Hepatocyte (in vitro differentiated cells): ENCODE results near the gene PCNT. TPM values are rescaled to one million over a fixed set of nuclear protein-coding genes. Genes with fewer than 3 reads are reported as not detected.

Source experiments
- DNase-seq: peaks from one replicate; pipeline ENCODE4 v3.0.0-alpha.2; 2016; ENCODE audit warnings: low spot score
- H2AFZ ChIP-seq: fragments of 200-600 bp; sonication (generic); 2 replicates; pipeline ENCODE4 v1.6.0; 2016; ENCODE audit warnings: antibody characterized with exemption, mild to moderate bottlenecking
- H3K27ac ChIP-seq: fragments of 200-600 bp; sonication (generic); 2 replicates; pipeline ENCODE4 v1.5.1; 2016; ENCODE audit warnings: mild to moderate bottlenecking
- H3K27me3 ChIP-seq: fragments of 200-600 bp; sonication (generic); 2 replicates; pipeline ENCODE4 v1.6.1; 2016
- H3K36me3 ChIP-seq: fragments of 200-600 bp; sonication (generic); replicated peaks from 2 replicates; pipeline ENCODE4 v1.5.1; 2016; ENCODE audit warnings: low read depth; ENCODE audit not compliant: insufficient read depth
- H3K4me1 ChIP-seq: fragments of 200-600 bp; sonication (generic); 2 replicates; pipeline ENCODE4 v1.5.1; 2016; ENCODE audit warnings: mild to moderate bottlenecking, moderate library complexity; ENCODE audit not compliant: insufficient read depth
- H3K4me2 ChIP-seq: fragments of 200-600 bp; sonication (generic); 2 replicates; pipeline ENCODE4 v1.6.0; 2016
- H3K4me3 ChIP-seq: fragments of 200-600 bp; sonication (generic); 2 replicates; pipeline ENCODE4 v1.5.1; 2016; ENCODE audit warnings: mild to moderate bottlenecking
- H3K79me2 ChIP-seq: fragments of 200-600 bp; sonication (generic); 2 replicates; pipeline ENCODE4 v1.6.0; 2017; ENCODE audit warnings: mild to moderate bottlenecking
- H3K9me2 ChIP-seq: fragments of 200-600 bp; sonication (generic); replicated peaks from 2 replicates; pipeline ENCODE4 v1.6.0; 2017; ENCODE audit warnings: mild to moderate bottlenecking; ENCODE audit not compliant: insufficient read depth
- H3K9me3 ChIP-seq: fragments of 200-600 bp; sonication (generic); 2 replicates; pipeline ENCODE4 v1.5.1; 2016; ENCODE audit warnings: low read depth, mild to moderate bottlenecking
- H4K20me1 ChIP-seq: fragments of 200-600 bp; sonication (generic); 2 replicates; pipeline ENCODE4 v1.6.0; 2016; ENCODE audit warnings: mild to moderate bottlenecking; ENCODE audit not compliant: insufficient read depth, poor library complexity, severe bottlenecking
- EZH2 ChIP-seq: fragments of 200-600 bp; sonication (generic); IDR thresholded peaks from 2 replicates; pipeline ENCODE4 v1.6.1; 2016; ENCODE audit warnings: antibody characterized with exemption, mild to moderate bottlenecking, borderline replicate concordance
- EZH2phosphoT487 ChIP-seq: fragments of 200-600 bp; sonication (generic); IDR thresholded peaks from one replicate; pipeline ENCODE4 v1.6.1; 2018; ENCODE audit warnings: antibody characterized with exemption, mild to moderate bottlenecking, low read depth, moderate library complexity; ENCODE audit not compliant: unreplicated experiment, severe bottlenecking
- WGBS: methylation state at CpG from one replicate; pipeline ENCODE4 v1.1.6; 2016; ENCODE audit warnings: low lambda C conversion rate; ENCODE audit errors: missing lambda C conversion rate; 5-methylcytosine and 5-hydroxymethylcytosine counted together
- polyA plus RNA-seq: library from polyadenylated mRNA; unstranded; fragments of >200 nt; fragmentation: Nextera tagmentation; extraction: Ambion mirVana; gene quantifications from 2 replicates; pipeline ENCODE4 v1.2.1, GENCODE V29; 2016
- total RNA-seq: library from RNA; depleted of rRNA; stranded (reverse); fragments of >200 nt; gene quantifications from 2 replicates; pipeline ENCODE4 v1.2.3, GENCODE V29; 2014
- TF ChIP-seq, protein P1 (sequence below): fragments of 200-600 bp; sonication (generic); IDR thresholded peaks from 2 replicates; pipeline ENCODE4 v1.5.1; 2016; ENCODE audit warnings: antibody characterized with exemption, mild to moderate bottlenecking; ENCODE audit not compliant: poor library complexity

Gene PCNT
- total and polyA plus RNA-seq, 2 experiments from 2014 or later: 11.5 to 14.3 TPM

DNA sequence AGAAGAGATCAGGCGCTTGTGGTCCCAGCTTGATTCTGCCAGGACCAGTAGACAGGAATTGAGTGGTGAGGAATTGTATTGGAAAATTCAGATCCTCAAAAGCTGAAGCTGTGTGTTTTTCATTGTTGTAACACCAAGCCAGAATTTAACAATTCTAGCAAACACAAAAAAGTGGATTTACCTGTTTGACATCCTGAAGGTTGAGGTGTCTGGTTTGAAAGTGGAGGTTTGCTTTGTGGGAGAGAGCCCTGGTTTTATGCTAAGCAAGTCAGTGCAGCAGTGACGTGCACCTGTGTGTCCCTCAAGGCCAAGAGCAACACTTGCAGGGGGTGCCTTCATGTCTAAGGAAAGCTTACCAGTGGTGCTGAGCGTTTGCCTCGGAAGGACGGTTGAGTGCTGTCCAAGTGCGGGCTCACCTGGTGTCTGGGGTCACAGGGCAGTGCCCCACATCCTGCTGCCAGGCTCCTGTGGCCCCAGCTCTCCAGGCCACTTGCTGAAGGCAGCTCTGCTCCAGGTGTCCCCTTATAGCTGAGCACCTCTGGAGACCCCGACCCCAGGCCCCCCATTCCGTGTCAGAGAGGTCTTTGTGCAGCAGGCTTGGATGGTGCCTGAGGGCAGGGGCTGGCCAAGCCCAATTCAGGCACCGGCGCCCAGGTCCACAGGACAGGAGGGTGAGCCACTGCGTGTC is 27.7 kb downstream of the PCNT start:
- no peaks in the 10 kb centered on the region for H3K4me1 ChIP-seq
- H3K4me2 ChIP-seq: no peak overlapping the region
- no peak for DNase-seq
- no peaks in the 10 kb centered on the region for H3K9me3 ChIP-seq
- H3K79me2 ChIP-seq: no peaks in the 10 kb centered on the region
- no peak overlapping the region for H3K4me3 ChIP-seq
- no peak overlapping the region for H3K27ac ChIP-seq
- H3K36me3 ChIP-seq: no peaks in the 10 kb centered on the region
- no peaks in the 10 kb centered on the region for H3K9me2 ChIP-seq
- H4K20me1 ChIP-seq: no peaks in the 10 kb centered on the region
- 91% methylated on average over 11 of the region's 11 CpGs for WGBS
- H2AFZ ChIP-seq: no peak overlapping the region
- TF ChIP-seq EZH2 (no peak), EZH2phosphoT487 (no peak)
- TF ChIP-seq, protein P1, sequence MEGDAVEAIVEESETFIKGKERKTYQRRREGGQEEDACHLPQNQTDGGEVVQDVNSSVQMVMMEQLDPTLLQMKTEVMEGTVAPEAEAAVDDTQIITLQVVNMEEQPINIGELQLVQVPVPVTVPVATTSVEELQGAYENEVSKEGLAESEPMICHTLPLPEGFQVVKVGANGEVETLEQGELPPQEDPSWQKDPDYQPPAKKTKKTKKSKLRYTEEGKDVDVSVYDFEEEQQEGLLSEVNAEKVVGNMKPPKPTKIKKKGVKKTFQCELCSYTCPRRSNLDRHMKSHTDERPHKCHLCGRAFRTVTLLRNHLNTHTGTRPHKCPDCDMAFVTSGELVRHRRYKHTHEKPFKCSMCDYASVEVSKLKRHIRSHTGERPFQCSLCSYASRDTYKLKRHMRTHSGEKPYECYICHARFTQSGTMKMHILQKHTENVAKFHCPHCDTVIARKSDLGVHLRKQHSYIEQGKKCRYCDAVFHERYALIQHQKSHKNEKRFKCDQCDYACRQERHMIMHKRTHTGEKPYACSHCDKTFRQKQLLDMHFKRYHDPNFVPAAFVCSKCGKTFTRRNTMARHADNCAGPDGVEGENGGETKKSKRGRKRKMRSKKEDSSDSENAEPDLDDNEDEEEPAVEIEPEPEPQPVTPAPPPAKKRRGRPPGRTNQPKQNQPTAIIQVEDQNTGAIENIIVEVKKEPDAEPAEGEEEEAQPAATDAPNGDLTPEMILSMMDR: no peak
- H3K27me3 ChIP-seq: no peaks in the 10 kb centered on the region

DNA sequence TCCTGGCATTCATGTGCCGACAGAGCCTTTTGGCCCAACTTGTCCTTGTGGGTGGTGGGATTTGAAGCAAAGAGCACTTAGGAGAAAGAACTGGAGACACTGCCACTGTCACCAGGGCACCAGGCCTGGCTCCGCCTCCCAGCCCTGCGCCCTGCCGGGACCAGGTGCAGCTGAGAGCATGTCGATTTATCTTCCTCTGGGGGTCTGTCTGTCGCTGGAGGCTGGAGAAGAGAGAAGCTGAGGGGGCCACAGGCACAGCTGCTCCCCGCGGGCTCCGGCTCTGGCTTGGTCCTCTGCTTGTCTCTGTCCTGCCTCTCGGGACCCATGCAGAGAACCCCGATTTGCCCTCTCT is 28.2 kb downstream of the PCNT start:
- Histone ChIP-seq H2AFZ (no peak overlapping the region), H3K27me3 (no peaks in the 10 kb centered on the region), H3K4me3 (no peak overlapping the region), H3K4me2 (no peak overlapping the region), H3K27ac (no peak overlapping the region), H3K36me3 (no peaks in the 10 kb centered on the region), H3K4me1 (no peaks in the 10 kb centered on the region), H3K79me2 (no peaks in the 10 kb centered on the region), H3K9me2 (no peaks in the 10 kb centered on the region), H4K20me1 (no peaks in the 10 kb centered on the region), H3K9me3 (no peaks in the 10 kb centered on the region)
- no peak for DNase-seq
- 97% methylated on average over 11 of the region's 11 CpGs for WGBS
- TF ChIP-seq, protein P1: no peak
- TF ChIP-seq EZH2 (no peak), EZH2phosphoT487 (no peak)

- DNase-seq: no peak
- Histone ChIP-seq H3K36me3 (no peaks in the 10 kb centered on the region), H2AFZ (no peak overlapping the region), H3K27me3 (no peaks in the 10 kb centered on the region), H3K79me2 (no peaks in the 10 kb centered on the region), H3K9me3 (no peaks in the 10 kb centered on the region), H3K27ac (no peak overlapping the region), H3K4me3 (no peak overlapping the region), H3K4me2 (no peak overlapping the region), H3K9me2 (no peaks in the 10 kb centered on the region), H3K4me1 (no peaks in the 10 kb centered on the region), H4K20me1 (no peaks in the 10 kb centered on the region)
- TF ChIP-seq EZH2: no peak
- TF ChIP-seq EZH2phosphoT487: no peak
- TF ChIP-seq, protein P1: no peak
- 95% methylated on average over 14 of the region's 14 CpGs for WGBS
These were observed 29.0 kb downstream of the PCNT start for GRCh38 chr21:46352913-46353312.

- Histone ChIP-seq H3K4me1 (no peaks in the 10 kb centered on the region), H4K20me1 (no peaks in the 10 kb centered on the region), H3K9me2 (no peaks in the 10 kb centered on the region), H2AFZ (no peak overlapping the region), H3K9me3 (no peaks in the 10 kb centered on the region), H3K4me2 (no peak overlapping the region), H3K36me3 (no peaks in the 10 kb centered on the region), H3K4me3 (no peak overlapping the region), H3K79me2 (no peaks in the 10 kb centered on the region), H3K27me3 (no peaks in the 10 kb centered on the region), H3K27ac (no peak overlapping the region)
- DNase-seq: no peak
- 97% methylated on average over 16 of the region's 16 CpGs for WGBS
- TF ChIP-seq EZH2 (no peak), EZH2phosphoT487 (no peak)
- TF ChIP-seq, protein P1: no peak
These were observed 30.1 kb downstream of the PCNT start for GRCh38 chr21:46354046-46354445.
